HCT116 (cell line): ENCODE results near the gene SMYD3. TPM values are rescaled to one million over a fixed set of nuclear protein-coding genes. Genes with fewer than 3 reads are reported as not detected.

Source experiments
- ATAC-seq: fragments of 200-7000 bp; cut with Tn5 transposase; 2 replicates; pipeline ENCODE4 v1.9.1; 2020; ENCODE audit warnings: mild to moderate bottlenecking, moderate library complexity
- BruUV-seq: library from RNA; stranded (reverse); fragments of 400-500 nt; replicated peaks from 2 replicates; lab custom pipeline; 2021; lab: Mats Ljungman, UMichigan
- CTCF ChIA-PET: fragments of 300-600 bp; sonication (Branson Sonifier 250); formaldehyde crosslinking; loops from one replicate; lab custom pipeline; 2021; ENCODE audit warnings: antibody characterized with exemption; lab: Charles Lee
- POLR2A ChIA-PET: fragments of 300-600, 350-600 bp; sonication (Branson Sonifier 250); formaldehyde crosslinking; loops from one replicate; lab custom pipeline; 2021; ENCODE audit warnings: antibody characterized with exemption; lab: Charles Lee
- RAD21 ChIA-PET, 2 experiments: fragments of 300-600 bp; sonication (Branson Sonifier 250); formaldehyde crosslinking; loops; one replicate each; lab custom pipeline; 2023; ENCODE audit warnings: low total read pairs in 2 of 2; ENCODE audit not compliant: uncharacterized antibody in 2 of 2, unreplicated experiment in 2 of 2, low non-redundant PET in 1 of 2; lab: Charles Lee
- DNase-seq: peaks from one replicate; pipeline ENCODE4 v3.0.0-alpha.2; 2010; ENCODE audit warnings: low read depth, low spot score
- H2AFZ ChIP-seq: fragments of 200-600 bp; shearing (Covaris generic), sonication (generic); 2 replicates; pipeline ENCODE4 v1.6.1; 2017; ENCODE audit warnings: low read depth, mixed run types, mixed read lengths, antibody characterized with exemption, low read length; ENCODE audit not compliant: poor library complexity, severe bottlenecking
- H3K27ac ChIP-seq: 2 replicates; pipeline ENCODE4 v1.5.1; 2012; ENCODE audit warnings: low read depth, low read length
- H3K27me3 ChIP-seq: fragments of 200-600 bp; sonication (generic); 2 replicates; pipeline ENCODE4 v1.6.1; 2016; ENCODE audit warnings: mixed run types, low read length, mixed read lengths; ENCODE audit not compliant: insufficient read depth
- H3K36me3 ChIP-seq, 2 experiments: fragments of 200-500 bp in 1 of 2; fragments of 200-600 bp in 1 of 2; sonication (Bioruptor generic) in 1 of 2; sonication (generic) in 1 of 2; 2 replicates each; pipeline versions ENCODE4 v1.5.1 to v1.6.1; 2014 to 2016; ENCODE audit warnings: low read length in 2 of 2, inconsistent platforms in 1 of 2, mixed read lengths in 1 of 2, mixed run types in 1 of 2; ENCODE audit not compliant: insufficient read depth in 2 of 2, control insufficient read depth in 1 of 2
- H3K4me1 ChIP-seq, 2 experiments: fragments of 200-600 bp in 1 of 2; sonication (generic) in 1 of 2; 2 replicates each; pipeline versions ENCODE4 v1.5.1 to v1.6.1; 2012 to 2017; ENCODE audit warnings: low read length in 2 of 2, inconsistent platforms in 1 of 2, mild to moderate bottlenecking in 1 of 2, mixed read lengths in 1 of 2, mixed run types in 1 of 2, moderate library complexity in 1 of 2; ENCODE audit not compliant: insufficient read depth in 2 of 2, control insufficient read depth in 1 of 2
- H3K4me2 ChIP-seq: fragments of 200-600 bp; sonication (generic); 2 replicates; pipeline ENCODE4 v1.6.1; 2017; ENCODE audit warnings: mixed run types, low read length, mixed read lengths
- H3K4me3 ChIP-seq, 2 experiments: fragments of 200-600 bp in 1 of 2; sonication (generic) in 1 of 2; replicated peaks in 1 of 2; 2 replicates each; pipeline ENCODE4 v1.5.1; 2011 to 2016; ENCODE audit warnings: low read length in 2 of 2, control low read depth in 1 of 2, low read depth in 1 of 2, mild to moderate bottlenecking in 1 of 2, mixed read lengths in 1 of 2, mixed run types in 1 of 2
- H3K79me2 ChIP-seq: fragments of 200-600 bp; sonication (generic); 2 replicates; pipeline ENCODE4 v1.6.1; 2017; ENCODE audit warnings: mild to moderate bottlenecking, mixed run types, low read length, moderate library complexity, mixed read lengths; ENCODE audit not compliant: insufficient read depth
- H3K9ac ChIP-seq: fragments of 200-600 bp; sonication (generic); 2 replicates; pipeline ENCODE4 v1.6.1; 2016; ENCODE audit warnings: low read length, mixed read lengths
- H3K9me2 ChIP-seq: fragments of 200-600 bp; sonication (generic), shearing (Covaris generic); 2 replicates; pipeline ENCODE4 v1.6.1; 2017; ENCODE audit warnings: mixed run types, mild to moderate bottlenecking, moderate library complexity; ENCODE audit not compliant: insufficient read depth
- H3K9me3 ChIP-seq, 2 experiments: fragments of 200-500 bp in 1 of 2; fragments of 200-600 bp in 1 of 2; sonication (Bioruptor generic) in 1 of 2; sonication (generic) in 1 of 2; 2 replicates each; pipeline ENCODE4 v1.6.1; 2014 to 2017; ENCODE audit warnings: low read length in 2 of 2, mixed read lengths in 2 of 2, inconsistent platforms in 1 of 2, low read depth in 1 of 2, mild to moderate bottlenecking in 1 of 2, mixed run types in 1 of 2, moderate library complexity in 1 of 2; ENCODE audit not compliant: control insufficient read depth in 1 of 2, insufficient read depth in 1 of 2
- H4K20me1 ChIP-seq: fragments of 200-600 bp; sonication (generic), shearing (Covaris generic); 2 replicates; pipeline ENCODE4 v1.6.1; 2017; ENCODE audit warnings: mixed run types, mild to moderate bottlenecking, moderate library complexity; ENCODE audit not compliant: insufficient read depth
- CBX3 ChIP-seq: IDR thresholded peaks from 2 replicates; pipeline ENCODE4 v1.6.1; 2012; ENCODE audit warnings: low read depth
- CEBPB ChIP-seq: IDR thresholded peaks from 2 replicates; pipeline ENCODE4 v1.6.1; 2012; ENCODE audit warnings: low read depth
- EGR1 ChIP-seq: IDR thresholded peaks from 2 replicates; pipeline ENCODE4 v1.6.1; 2012; ENCODE audit warnings: low read depth
- ELF1 ChIP-seq: IDR thresholded peaks from 2 replicates; pipeline ENCODE4 v1.6.1; 2012; ENCODE audit warnings: low read depth, borderline replicate concordance
- EZH2phosphoT487 ChIP-seq: fragments of 200-600 bp; IDR thresholded peaks from 2 replicates; pipeline ENCODE4 v1.6.1; 2018; ENCODE audit warnings: antibody characterized with exemption, borderline replicate concordance
- FOSL1 ChIP-seq: IDR thresholded peaks from 2 replicates; pipeline ENCODE4 v1.6.1; 2012; ENCODE audit warnings: low read depth
- JUND ChIP-seq: IDR thresholded peaks from 2 replicates; pipeline ENCODE4 v1.6.1; 2012
- POLR2AphosphoS5 ChIP-seq: IDR thresholded peaks from 2 replicates; pipeline ENCODE4 v1.6.1; 2011; ENCODE audit warnings: mild to moderate bottlenecking, low read depth, low read length, moderate library complexity
- RAD21 ChIP-seq: IDR thresholded peaks from 2 replicates; pipeline ENCODE4 v1.6.1; 2012; ENCODE audit warnings: low read depth, mild to moderate bottlenecking
- SIN3A ChIP-seq: IDR thresholded peaks from 2 replicates; pipeline ENCODE4 v1.6.1; 2012; ENCODE audit warnings: low read depth
- SP1 ChIP-seq: IDR thresholded peaks from 2 replicates; pipeline ENCODE4 v1.6.1; 2012; ENCODE audit warnings: low read depth
- SRF ChIP-seq: IDR thresholded peaks from 2 replicates; pipeline ENCODE4 v1.6.1; 2012; ENCODE audit warnings: low read depth
- TCF7L2 ChIP-seq: IDR thresholded peaks from 2 replicates; pipeline ENCODE4 v1.7.0; 2011; ENCODE audit warnings: borderline replicate concordance, inconsistent platforms; ENCODE audit not compliant: insufficient read depth, insufficient read length; ENCODE audit errors: extremely low read depth
- YY1 ChIP-seq: IDR thresholded peaks from 2 replicates; pipeline ENCODE4 v1.6.1; 2011; ENCODE audit warnings: low read length, low read depth, moderate library complexity, mild to moderate bottlenecking; ENCODE audit not compliant: insufficient replicate concordance; ENCODE audit errors: extremely low read depth
- ZNF274 ChIP-seq: fragments of 200-500 bp; sonication (Bioruptor generic); IDR thresholded peaks from 2 replicates; pipeline ENCODE4 v1.6.1; 2014; ENCODE audit warnings: mild to moderate bottlenecking, low read depth, low read length, inconsistent platforms
- intact Hi-C: fragments of 100-400 bp; cut with micrococcal nuclease; formaldehyde crosslinking; loops from 2 replicates; pipeline ENCODE4 v1.10.0; 2022
- total RNA-seq: library from RNA; stranded (reverse); gene quantifications from one replicate; pipeline ENCODE4 v1.2.1, GENCODE V29; 2021; ENCODE audit not compliant: unreplicated experiment
- TF ChIP-seq, protein P1 (sequence below): IDR thresholded peaks from 2 replicates; pipeline ENCODE4 v1.6.1; 2012; ENCODE audit warnings: low read depth
- TF ChIP-seq, protein P2 (sequence below), 3 experiments: fragments of 200-600 bp in 1 of 3; sonication (generic) in 1 of 3; IDR thresholded peaks in 2 of 3; conservative IDR thresholded peaks in 1 of 3; 2 replicates each; pipeline ENCODE4 v1.5.1; 2012 to 2017; ENCODE audit warnings: low read depth in 2 of 3, low read length in 2 of 3, antibody characterized with exemption in 1 of 3, borderline replicate concordance in 1 of 3, control low read depth in 1 of 3, mild to moderate bottlenecking in 1 of 3, mixed read lengths in 1 of 3, mixed run types in 1 of 3, moderate library complexity in 1 of 3; ENCODE audit not compliant: insufficient read depth in 1 of 3
- TF ChIP-seq, protein P3 (sequence below): IDR thresholded peaks from 2 replicates; pipeline ENCODE4 v1.6.1; 2012
- TF ChIP-seq, protein P4 (sequence below): IDR thresholded peaks from 2 replicates; pipeline ENCODE4 v1.6.1; 2011; ENCODE audit warnings: mild to moderate bottlenecking, low read length, moderate library complexity; ENCODE audit not compliant: insufficient replicate concordance; ENCODE audit errors: extremely low read depth

Gene SMYD3
- total RNA-seq, 1 experiment from 2014 or later = 33.6 TPM

DNA sequence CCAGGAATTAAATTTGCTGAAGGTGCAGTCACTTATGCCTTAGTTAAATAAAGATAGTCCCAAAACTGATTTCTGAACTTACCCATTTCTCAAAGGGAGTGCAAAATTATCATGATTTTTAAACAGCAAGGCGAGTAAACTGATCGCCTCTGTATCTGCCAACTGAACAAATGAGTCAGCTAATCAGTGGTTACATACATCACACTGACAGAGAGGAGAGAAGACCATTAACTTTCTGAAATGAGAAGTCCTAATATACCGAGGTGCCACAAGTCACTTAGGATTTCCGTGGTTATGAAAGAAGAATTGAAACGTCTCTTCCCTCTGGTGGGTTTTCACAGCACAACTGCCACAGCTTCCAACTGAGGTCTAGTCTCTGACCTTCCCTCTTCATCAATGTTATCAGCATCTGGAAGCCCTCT lies 400.7 kb downstream of the SMYD3 start (continued):
- TF ChIP-seq, protein P1, sequence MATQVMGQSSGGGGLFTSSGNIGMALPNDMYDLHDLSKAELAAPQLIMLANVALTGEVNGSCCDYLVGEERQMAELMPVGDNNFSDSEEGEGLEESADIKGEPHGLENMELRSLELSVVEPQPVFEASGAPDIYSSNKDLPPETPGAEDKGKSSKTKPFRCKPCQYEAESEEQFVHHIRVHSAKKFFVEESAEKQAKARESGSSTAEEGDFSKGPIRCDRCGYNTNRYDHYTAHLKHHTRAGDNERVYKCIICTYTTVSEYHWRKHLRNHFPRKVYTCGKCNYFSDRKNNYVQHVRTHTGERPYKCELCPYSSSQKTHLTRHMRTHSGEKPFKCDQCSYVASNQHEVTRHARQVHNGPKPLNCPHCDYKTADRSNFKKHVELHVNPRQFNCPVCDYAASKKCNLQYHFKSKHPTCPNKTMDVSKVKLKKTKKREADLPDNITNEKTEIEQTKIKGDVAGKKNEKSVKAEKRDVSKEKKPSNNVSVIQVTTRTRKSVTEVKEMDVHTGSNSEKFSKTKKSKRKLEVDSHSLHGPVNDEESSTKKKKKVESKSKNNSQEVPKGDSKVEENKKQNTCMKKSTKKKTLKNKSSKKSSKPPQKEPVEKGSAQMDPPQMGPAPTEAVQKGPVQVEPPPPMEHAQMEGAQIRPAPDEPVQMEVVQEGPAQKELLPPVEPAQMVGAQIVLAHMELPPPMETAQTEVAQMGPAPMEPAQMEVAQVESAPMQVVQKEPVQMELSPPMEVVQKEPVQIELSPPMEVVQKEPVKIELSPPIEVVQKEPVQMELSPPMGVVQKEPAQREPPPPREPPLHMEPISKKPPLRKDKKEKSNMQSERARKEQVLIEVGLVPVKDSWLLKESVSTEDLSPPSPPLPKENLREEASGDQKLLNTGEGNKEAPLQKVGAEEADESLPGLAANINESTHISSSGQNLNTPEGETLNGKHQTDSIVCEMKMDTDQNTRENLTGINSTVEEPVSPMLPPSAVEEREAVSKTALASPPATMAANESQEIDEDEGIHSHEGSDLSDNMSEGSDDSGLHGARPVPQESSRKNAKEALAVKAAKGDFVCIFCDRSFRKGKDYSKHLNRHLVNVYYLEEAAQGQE = no peak
- no peak for TF ChIP-seq JUND
- no peak for TF ChIP-seq POLR2AphosphoS5
- no peak for TF ChIP-seq SIN3A
- TF ChIP-seq, all 23 proteins: peak for 0

DNA sequence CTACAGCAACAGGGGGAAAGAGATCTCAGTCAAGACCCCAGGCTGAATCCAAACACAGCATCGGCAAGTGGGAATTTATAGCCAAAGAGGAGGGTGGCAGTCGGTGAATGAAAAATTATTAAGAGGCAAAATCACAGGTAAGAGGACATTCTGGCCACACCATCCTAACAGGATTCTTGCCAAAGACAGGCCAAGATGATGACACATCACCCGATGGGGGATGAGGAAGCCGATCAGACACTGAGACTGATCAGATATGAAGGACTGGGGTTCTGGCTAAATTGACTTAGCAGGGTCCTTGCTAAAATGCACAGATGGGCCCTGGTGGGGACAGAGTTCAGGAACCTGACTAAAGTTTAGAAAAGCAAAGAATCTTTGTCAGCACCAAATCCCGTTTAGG lies 402.2 kb downstream of the SMYD3 start:
- ChIA-PET RAD21 (no interaction called here), POLR2A (no interaction called here), CTCF (no interaction called here)
- intact Hi-C loops = no loop called here
- no peaks in the 10 kb centered on the region for H3K36me3 ChIP-seq
- H3K4me2 ChIP-seq = no peak overlapping the region
- BruUV-seq = no TSS peak
- no peak for TF ChIP-seq FOSL1
- TF ChIP-seq, protein P2, sequence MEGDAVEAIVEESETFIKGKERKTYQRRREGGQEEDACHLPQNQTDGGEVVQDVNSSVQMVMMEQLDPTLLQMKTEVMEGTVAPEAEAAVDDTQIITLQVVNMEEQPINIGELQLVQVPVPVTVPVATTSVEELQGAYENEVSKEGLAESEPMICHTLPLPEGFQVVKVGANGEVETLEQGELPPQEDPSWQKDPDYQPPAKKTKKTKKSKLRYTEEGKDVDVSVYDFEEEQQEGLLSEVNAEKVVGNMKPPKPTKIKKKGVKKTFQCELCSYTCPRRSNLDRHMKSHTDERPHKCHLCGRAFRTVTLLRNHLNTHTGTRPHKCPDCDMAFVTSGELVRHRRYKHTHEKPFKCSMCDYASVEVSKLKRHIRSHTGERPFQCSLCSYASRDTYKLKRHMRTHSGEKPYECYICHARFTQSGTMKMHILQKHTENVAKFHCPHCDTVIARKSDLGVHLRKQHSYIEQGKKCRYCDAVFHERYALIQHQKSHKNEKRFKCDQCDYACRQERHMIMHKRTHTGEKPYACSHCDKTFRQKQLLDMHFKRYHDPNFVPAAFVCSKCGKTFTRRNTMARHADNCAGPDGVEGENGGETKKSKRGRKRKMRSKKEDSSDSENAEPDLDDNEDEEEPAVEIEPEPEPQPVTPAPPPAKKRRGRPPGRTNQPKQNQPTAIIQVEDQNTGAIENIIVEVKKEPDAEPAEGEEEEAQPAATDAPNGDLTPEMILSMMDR (IDR thresholded peaks at IDR 0.05 in 2 of 3, conservative IDR thresholded peaks at IDR 0.05 in 1 of 3; ENCODE audit: borderline replicate concordance in 1 of 3, insufficient read depth in 1 of 3, low read depth in 2 of 3, low read length in 2 of 3) = no peak
- TF ChIP-seq, protein P3, sequence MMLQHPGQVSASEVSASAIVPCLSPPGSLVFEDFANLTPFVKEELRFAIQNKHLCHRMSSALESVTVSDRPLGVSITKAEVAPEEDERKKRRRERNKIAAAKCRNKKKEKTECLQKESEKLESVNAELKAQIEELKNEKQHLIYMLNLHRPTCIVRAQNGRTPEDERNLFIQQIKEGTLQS = no peak
- no peak for TF ChIP-seq EZH2phosphoT487
- TF ChIP-seq ZNF274 = no peak
- TF ChIP-seq YY1 = no peak
- TF ChIP-seq, protein P4, sequence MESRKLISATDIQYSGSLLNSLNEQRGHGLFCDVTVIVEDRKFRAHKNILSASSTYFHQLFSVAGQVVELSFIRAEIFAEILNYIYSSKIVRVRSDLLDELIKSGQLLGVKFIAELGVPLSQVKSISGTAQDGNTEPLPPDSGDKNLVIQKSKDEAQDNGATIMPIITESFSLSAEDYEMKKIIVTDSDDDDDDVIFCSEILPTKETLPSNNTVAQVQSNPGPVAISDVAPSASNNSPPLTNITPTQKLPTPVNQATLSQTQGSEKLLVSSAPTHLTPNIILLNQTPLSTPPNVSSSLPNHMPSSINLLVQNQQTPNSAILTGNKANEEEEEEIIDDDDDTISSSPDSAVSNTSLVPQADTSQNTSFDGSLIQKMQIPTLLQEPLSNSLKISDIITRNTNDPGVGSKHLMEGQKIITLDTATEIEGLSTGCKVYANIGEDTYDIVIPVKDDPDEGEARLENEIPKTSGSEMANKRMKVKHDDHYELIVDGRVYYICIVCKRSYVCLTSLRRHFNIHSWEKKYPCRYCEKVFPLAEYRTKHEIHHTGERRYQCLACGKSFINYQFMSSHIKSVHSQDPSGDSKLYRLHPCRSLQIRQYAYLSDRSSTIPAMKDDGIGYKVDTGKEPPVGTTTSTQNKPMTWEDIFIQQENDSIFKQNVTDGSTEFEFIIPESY = no peak
- TF ChIP-seq EGR1 = no peak
- TF ChIP-seq RAD21 = no peak
- no peak for TF ChIP-seq SRF
- TF ChIP-seq ELF1 = no peak
- TF ChIP-seq TCF7L2 = no peak
- TF ChIP-seq CBX3 = no peak
- TF ChIP-seq SIN3A = no peak
- TF ChIP-seq POLR2AphosphoS5 = no peak
- no peak for TF ChIP-seq CEBPB
- no peak for TF ChIP-seq SP1
- peaks cover 0 to 6% of the 10 kb centered on the region in 2 experiments; a peak in 1 of 4 replicates for H3K4me1 ChIP-seq
- H3K27ac ChIP-seq = no peak overlapping the region
- no peak overlapping the region for H2AFZ ChIP-seq
- H4K20me1 ChIP-seq = no peaks in the 10 kb centered on the region
- H3K9me2 ChIP-seq = no peaks in the 10 kb centered on the region
- DNase-seq (no peak), ATAC-seq (no peak)
- H3K9ac ChIP-seq = no peak overlapping the region
- H3K4me3 ChIP-seq = no peak overlapping the region
- no peaks in the 10 kb centered on the region; a peak in 1 of 4 replicates for H3K9me3 ChIP-seq
- H3K27me3 ChIP-seq = no peaks in the 10 kb centered on the region
- no peaks in the 10 kb centered on the region for H3K79me2 ChIP-seq
